ENCODE results near the gene GNB5.

GNB5 gene

DNA sequence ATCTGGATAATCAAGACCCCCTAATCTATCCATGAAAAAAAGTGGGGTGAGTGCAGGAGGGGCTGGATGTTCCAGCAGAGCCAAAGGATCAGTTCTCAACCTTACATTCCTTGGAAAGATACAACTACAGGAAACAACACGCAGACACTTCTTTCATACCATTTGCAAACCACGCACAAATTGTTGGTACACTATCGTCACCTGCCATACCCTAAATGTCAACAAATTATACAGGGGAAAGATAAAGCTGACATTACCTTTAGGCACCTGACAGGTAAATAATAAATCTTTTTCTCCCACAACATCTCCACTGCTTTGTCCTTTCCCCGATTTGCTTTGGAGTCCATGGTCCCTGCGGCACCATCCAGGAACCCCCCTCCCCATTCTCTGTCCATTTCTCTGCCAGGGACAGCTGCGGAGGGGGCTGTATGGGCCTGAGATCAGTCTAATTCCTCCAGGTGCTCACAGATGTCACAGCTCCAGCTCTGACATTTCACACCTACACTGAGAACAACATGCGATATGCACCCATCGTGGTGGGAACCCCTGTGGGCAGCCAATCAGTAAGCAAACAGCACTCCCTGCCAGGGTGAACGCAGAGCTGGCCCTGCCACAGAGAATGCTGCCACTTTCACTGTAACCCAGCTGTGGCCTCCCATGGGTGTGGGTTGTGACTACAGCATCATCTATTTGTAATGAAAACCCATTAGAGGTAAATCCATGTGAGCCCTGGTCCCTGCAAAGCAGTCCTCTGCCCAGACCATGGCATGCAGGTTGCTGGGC, 41.0 kb downstream of the GNB5 start:
- Histone ChIP-seq H3K4ac (ENCODE audit: low read depth in 1 of 2, low read length in 2 of 2) (no peak overlapping the region), H2AFZ (ENCODE audit: low read depth, low read length) (no peak overlapping the region), H3K9ac (ENCODE audit: low read length) (no peak overlapping the region), H2BK15ac (ENCODE audit: low read depth, poor library complexity, severe bottlenecking) (no peak overlapping the region), H3K79me1 (replicated peaks; ENCODE audit: low read length, poor library complexity, severe bottlenecking) (peaks cover 9% of the 10 kb centered on the region), H2BK120ac (ENCODE audit: low read depth, low read length) (no peak overlapping the region), H2BK12ac (ENCODE audit: low read length in 2 of 2) (no peak overlapping the region), H3K9me3 (ENCODE audit: control insufficient read depth, low read length) (no peaks in the 10 kb centered on the region), H3K4me2 (ENCODE audit: low read length, poor library complexity, severe bottlenecking) (no peak overlapping the region), H2AK5ac (ENCODE audit: low read length, severe bottlenecking) (no peak overlapping the region), H3K18ac (ENCODE audit: low read depth in 1 of 2, low read length in 2 of 2) (no peak overlapping the region), H3K36me3 (ENCODE audit: control insufficient read depth in 1 of 2, insufficient read depth in 2 of 2, low read depth in 1 of 2, low read length in 2 of 2) (peaks cover 29 to 39% of the 10 kb centered on the region in 2 experiments), H3K4me1 (ENCODE audit: control insufficient read depth, insufficient read depth, low read depth, low read length) (peaks cover 3% of the 10 kb centered on the region), H4K8ac (ENCODE audit: low read length) (no peak overlapping the region), H3K27ac (ENCODE audit: low read length, poor library complexity, severe bottlenecking) (no peak overlapping the region), H3K14ac (ENCODE audit: low read length in 2 of 2) (no peak overlapping the region), H4K91ac (ENCODE audit: low read length) (no peak overlapping the region), H3K27me3 (ENCODE audit: control insufficient read depth in 1 of 2, insufficient read depth in 1 of 2, low read length in 2 of 2) (no peaks in the 10 kb centered on the region), H3K4me3 (ENCODE audit: insufficient read depth in 1 of 2, low read depth in 1 of 2, low read length in 2 of 2) (no peak overlapping the region), H2BK5ac (ENCODE audit: low read depth, low read length, poor library complexity, severe bottlenecking) (no peak overlapping the region), H3K23ac (ENCODE audit: low read length in 2 of 2) (no peak overlapping the region)
- no peak for DNase-seq
- 92% methylated on average over 9 of the region's 9 CpGs for WGBS

DNA sequence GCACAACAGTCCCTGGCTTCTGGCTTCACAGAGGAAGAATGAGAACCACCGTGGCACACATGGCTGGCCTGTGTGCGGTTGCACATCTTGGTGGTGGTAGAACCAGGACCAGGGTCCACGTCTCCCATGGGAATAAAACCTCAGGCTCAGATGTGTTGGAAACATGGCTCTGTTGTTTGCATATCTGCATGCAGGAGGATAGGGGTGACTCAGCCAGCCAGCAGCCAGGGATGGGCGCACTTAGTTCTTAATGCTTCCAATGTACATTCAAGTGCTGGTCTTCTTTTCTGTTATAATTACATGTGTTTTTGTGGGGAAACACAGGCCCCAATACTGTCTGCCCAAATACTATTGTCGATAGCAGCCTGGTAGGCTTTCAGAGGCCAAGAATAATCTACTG, 42.8 kb downstream of the GNB5 start:
- 94% methylated on average over 5 of the region's 5 CpGs for WGBS
- Histone ChIP-seq H2BK120ac (ENCODE audit: low read depth, low read length) (no peak overlapping the region), H3K9me3 (ENCODE audit: control insufficient read depth, low read length) (no peaks in the 10 kb centered on the region), H3K36me3 (ENCODE audit: control insufficient read depth in 1 of 2, insufficient read depth in 2 of 2, low read depth in 1 of 2, low read length in 2 of 2) (peaks cover 29 to 39% of the 10 kb centered on the region in 2 experiments), H3K27ac (ENCODE audit: low read length, poor library complexity, severe bottlenecking) (no peak overlapping the region), H3K18ac (ENCODE audit: low read depth in 1 of 2, low read length in 2 of 2) (peak overlapping the region in 1 of 2 experiments; percentile 73), H3K79me1 (replicated peaks; ENCODE audit: low read length, poor library complexity, severe bottlenecking) (peaks cover 3% of the 10 kb centered on the region), H2AFZ (ENCODE audit: low read depth, low read length) (peak overlapping the region; percentile 29), H3K4me3 (ENCODE audit: insufficient read depth in 1 of 2, low read depth in 1 of 2, low read length in 2 of 2) (no peak overlapping the region), H3K9ac (ENCODE audit: low read length) (no peak overlapping the region), H4K91ac (ENCODE audit: low read length) (peak overlapping the region; percentile 23), H3K4ac (ENCODE audit: low read depth in 1 of 2, low read length in 2 of 2) (no peak overlapping the region), H3K14ac (ENCODE audit: low read length in 2 of 2) (no peak overlapping the region), H2BK5ac (ENCODE audit: low read depth, low read length, poor library complexity, severe bottlenecking) (no peak overlapping the region), H2BK15ac (ENCODE audit: low read depth, poor library complexity, severe bottlenecking) (no peak overlapping the region), H3K23ac (ENCODE audit: low read length in 2 of 2) (no peak overlapping the region), H3K4me1 (ENCODE audit: control insufficient read depth, insufficient read depth, low read depth, low read length) (peaks cover 5% of the 10 kb centered on the region), H3K27me3 (ENCODE audit: control insufficient read depth in 1 of 2, insufficient read depth in 1 of 2, low read length in 2 of 2) (no peaks in the 10 kb centered on the region), H2BK12ac (ENCODE audit: low read length in 2 of 2) (peak overlapping the region in 1 of 2 experiments; percentile 45), H2AK5ac (ENCODE audit: low read length, severe bottlenecking) (no peak overlapping the region), H4K8ac (ENCODE audit: low read length) (peak overlapping the region; percentile 41), H3K4me2 (ENCODE audit: low read length, poor library complexity, severe bottlenecking) (no peak overlapping the region)
- peak; percentile 34 for DNase-seq

GRCh38 chr15:52146776-52147175, 44.4 kb downstream of the GNB5 start:
- Histone ChIP-seq H3K23ac (ENCODE audit: low read length in 2 of 2) (no peak overlapping the region), H2AFZ (ENCODE audit: low read depth, low read length) (no peak overlapping the region), H4K8ac (ENCODE audit: low read length) (no peak overlapping the region), H3K14ac (ENCODE audit: low read length in 2 of 2) (no peak overlapping the region), H3K4me2 (ENCODE audit: low read length, poor library complexity, severe bottlenecking) (no peak overlapping the region), H3K9me3 (ENCODE audit: control insufficient read depth, low read length) (no peaks in the 10 kb centered on the region), H2BK15ac (ENCODE audit: low read depth, poor library complexity, severe bottlenecking) (no peak overlapping the region), H3K36me3 (ENCODE audit: control insufficient read depth in 1 of 2, insufficient read depth in 2 of 2, low read depth in 1 of 2, low read length in 2 of 2) (peaks cover 26 to 36% of the 10 kb centered on the region in 2 experiments), H3K27ac (ENCODE audit: low read length, poor library complexity, severe bottlenecking) (no peak overlapping the region), H3K4me3 (ENCODE audit: insufficient read depth in 1 of 2, low read depth in 1 of 2, low read length in 2 of 2) (no peak overlapping the region), H3K27me3 (ENCODE audit: control insufficient read depth in 1 of 2, insufficient read depth in 1 of 2, low read length in 2 of 2) (no peaks in the 10 kb centered on the region), H3K4ac (ENCODE audit: low read depth in 1 of 2, low read length in 2 of 2) (no peak overlapping the region), H3K18ac (ENCODE audit: low read depth in 1 of 2, low read length in 2 of 2) (no peak overlapping the region), H2BK5ac (ENCODE audit: low read depth, low read length, poor library complexity, severe bottlenecking) (no peak overlapping the region), H2BK120ac (ENCODE audit: low read depth, low read length) (no peak overlapping the region), H3K9ac (ENCODE audit: low read length) (no peak overlapping the region), H3K79me1 (replicated peaks; ENCODE audit: low read length, poor library complexity, severe bottlenecking) (no peaks in the 10 kb centered on the region), H3K4me1 (ENCODE audit: control insufficient read depth, insufficient read depth, low read depth, low read length) (peaks cover 5% of the 10 kb centered on the region), H4K91ac (ENCODE audit: low read length) (no peak overlapping the region), H2AK5ac (ENCODE audit: low read length, severe bottlenecking) (no peak overlapping the region), H2BK12ac (ENCODE audit: low read length in 2 of 2) (no peak overlapping the region)
- no peak for DNase-seq
- WGBS, result 77% methylated on average over 2 of the region's 3 CpGs

GRCh38 chr15:52146261-52146660, 44.9 kb downstream of the GNB5 start:
- no peak for DNase-seq
- H2BK15ac ChIP-seq (ENCODE audit: low read depth, poor library complexity, severe bottlenecking), result peak overlapping the region; percentile 77
- H2AK5ac ChIP-seq (ENCODE audit: low read length, severe bottlenecking), result no peak overlapping the region
- no peaks in the 10 kb centered on the region for H3K9me3 ChIP-seq (ENCODE audit: control insufficient read depth, low read length)
- H3K36me3 ChIP-seq (ENCODE audit: control insufficient read depth in 1 of 2, insufficient read depth in 2 of 2, low read depth in 1 of 2, low read length in 2 of 2), result peaks cover 23 to 32% of the 10 kb centered on the region in 2 experiments
- H3K4ac ChIP-seq (ENCODE audit: low read depth in 1 of 2, low read length in 2 of 2), result no peak overlapping the region
- H2BK120ac ChIP-seq (ENCODE audit: low read depth, low read length), result no peak overlapping the region
- H3K4me1 ChIP-seq (ENCODE audit: control insufficient read depth, insufficient read depth, low read depth, low read length), result peaks cover 5% of the 10 kb centered on the region
- H2BK5ac ChIP-seq (ENCODE audit: low read depth, low read length, poor library complexity, severe bottlenecking), result peak overlapping the region; percentile 63
- WGBS, result no CpG with 5 or more reads among the region's 2 CpGs
- H3K27ac ChIP-seq (ENCODE audit: low read length, poor library complexity, severe bottlenecking), result no peak overlapping the region
- no peak overlapping the region for H2AFZ ChIP-seq (ENCODE audit: low read depth, low read length)
- H3K27me3 ChIP-seq (ENCODE audit: control insufficient read depth in 1 of 2, insufficient read depth in 1 of 2, low read length in 2 of 2), result no peaks in the 10 kb centered on the region
- H3K79me1 ChIP-seq (replicated peaks; ENCODE audit: low read length, poor library complexity, severe bottlenecking), result no peaks in the 10 kb centered on the region
- H3K4me2 ChIP-seq (ENCODE audit: low read length, poor library complexity, severe bottlenecking), result no peak overlapping the region
- no peak overlapping the region for H3K9ac ChIP-seq (ENCODE audit: low read length)
- H2BK12ac ChIP-seq (ENCODE audit: low read length in 2 of 2), result no peak overlapping the region
- H3K18ac ChIP-seq (ENCODE audit: low read depth in 1 of 2, low read length in 2 of 2), result no peak overlapping the region
- H3K14ac ChIP-seq (ENCODE audit: low read length in 2 of 2), result no peak overlapping the region
- H3K4me3 ChIP-seq (ENCODE audit: insufficient read depth in 1 of 2, low read depth in 1 of 2, low read length in 2 of 2), result no peak overlapping the region
- no peak overlapping the region for H3K23ac ChIP-seq (ENCODE audit: low read length in 2 of 2)
- H4K91ac ChIP-seq (ENCODE audit: low read length), result no peak overlapping the region
- no peak overlapping the region for H4K8ac ChIP-seq (ENCODE audit: low read length)
